Measurements from ENCODE around the gene ERH. TPM values are rescaled to one million over a fixed set of nuclear protein-coding genes. Genes with fewer than 3 reads are reported as not detected.

The ERH gene
- total RNA-seq, 1 donor from 2014 or later, result 282 TPM

DNA sequence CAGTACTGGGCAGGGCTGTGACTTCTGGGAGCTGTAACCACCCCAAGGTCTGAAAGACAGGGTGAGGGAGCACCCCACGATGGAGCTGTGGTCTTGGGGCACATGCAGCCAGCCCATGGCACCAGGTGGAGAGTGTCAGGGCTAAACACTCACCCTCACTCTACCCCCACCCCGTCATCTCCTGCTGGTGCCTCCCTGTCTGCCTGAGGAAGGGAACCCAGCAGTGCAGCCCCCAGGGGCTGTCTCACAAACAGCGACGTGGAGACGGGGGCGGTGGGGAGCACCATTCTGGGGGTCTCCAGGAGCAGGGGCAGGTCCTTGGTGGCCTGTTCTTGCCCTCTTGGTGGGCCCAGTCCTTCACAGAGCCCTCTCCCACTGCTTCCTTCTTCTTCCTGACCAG is 63.5 kb downstream of the ERH start:
- Mint-ChIP-seq H3K9me3 (ENCODE audit: unreplicated experiment) (no peaks in the 10 kb centered on the region), H3K27ac (ENCODE audit: unreplicated experiment) (no peak overlapping the region), H3K27me3 (ENCODE audit: unreplicated experiment) (peaks cover 4% of the 10 kb centered on the region), H3K36me3 (ENCODE audit: low read depth, unreplicated experiment) (peaks cover 4% of the 10 kb centered on the region), H3K4me1 (ENCODE audit: unreplicated experiment) (no peaks in the 10 kb centered on the region), H3K4me3 (ENCODE audit: unreplicated experiment) (no peak overlapping the region)
- no peak for DNase-seq (ENCODE audit: low spot score)
- TF ChIP-seq, protein P1, sequence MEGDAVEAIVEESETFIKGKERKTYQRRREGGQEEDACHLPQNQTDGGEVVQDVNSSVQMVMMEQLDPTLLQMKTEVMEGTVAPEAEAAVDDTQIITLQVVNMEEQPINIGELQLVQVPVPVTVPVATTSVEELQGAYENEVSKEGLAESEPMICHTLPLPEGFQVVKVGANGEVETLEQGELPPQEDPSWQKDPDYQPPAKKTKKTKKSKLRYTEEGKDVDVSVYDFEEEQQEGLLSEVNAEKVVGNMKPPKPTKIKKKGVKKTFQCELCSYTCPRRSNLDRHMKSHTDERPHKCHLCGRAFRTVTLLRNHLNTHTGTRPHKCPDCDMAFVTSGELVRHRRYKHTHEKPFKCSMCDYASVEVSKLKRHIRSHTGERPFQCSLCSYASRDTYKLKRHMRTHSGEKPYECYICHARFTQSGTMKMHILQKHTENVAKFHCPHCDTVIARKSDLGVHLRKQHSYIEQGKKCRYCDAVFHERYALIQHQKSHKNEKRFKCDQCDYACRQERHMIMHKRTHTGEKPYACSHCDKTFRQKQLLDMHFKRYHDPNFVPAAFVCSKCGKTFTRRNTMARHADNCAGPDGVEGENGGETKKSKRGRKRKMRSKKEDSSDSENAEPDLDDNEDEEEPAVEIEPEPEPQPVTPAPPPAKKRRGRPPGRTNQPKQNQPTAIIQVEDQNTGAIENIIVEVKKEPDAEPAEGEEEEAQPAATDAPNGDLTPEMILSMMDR (IDR thresholded peaks at IDR 0.05; ENCODE audit: unreplicated experiment), result no peak

DNA sequence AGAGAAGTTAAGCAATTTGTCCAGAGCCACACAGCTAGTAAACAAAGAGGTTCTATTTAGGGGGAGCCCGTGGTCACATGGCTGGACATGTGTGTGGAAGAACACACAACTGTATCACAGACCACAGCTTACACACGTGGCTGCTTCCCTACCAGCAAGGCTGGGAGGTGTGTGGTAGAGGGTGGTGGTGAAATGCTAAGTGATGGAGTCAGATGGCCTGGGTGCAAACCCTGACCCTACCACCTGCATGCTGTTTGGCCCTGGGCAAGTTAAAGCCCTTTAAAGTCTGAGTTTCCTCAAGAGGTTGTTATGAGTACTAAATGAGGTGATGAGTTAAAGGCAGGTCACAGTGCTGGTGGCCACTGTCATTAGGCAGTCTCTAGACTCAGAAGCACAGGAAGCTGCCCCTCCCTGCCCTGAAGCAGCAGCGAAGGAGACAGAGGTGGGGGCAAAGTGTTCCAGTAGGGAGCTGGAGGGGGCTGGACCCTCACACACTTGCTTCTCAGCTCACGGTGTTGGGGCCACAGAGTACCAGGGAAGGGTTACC is 64.2 kb downstream of the ERH start:
- Mint-ChIP-seq H3K4me3 (ENCODE audit: unreplicated experiment) (no peak overlapping the region), H3K36me3 (ENCODE audit: low read depth, unreplicated experiment) (no peaks in the 10 kb centered on the region), H3K4me1 (ENCODE audit: unreplicated experiment) (no peaks in the 10 kb centered on the region), H3K9me3 (ENCODE audit: unreplicated experiment) (no peaks in the 10 kb centered on the region), H3K27me3 (ENCODE audit: unreplicated experiment) (peaks cover 4% of the 10 kb centered on the region), H3K27ac (ENCODE audit: unreplicated experiment) (no peak overlapping the region)
- DNase-seq (ENCODE audit: low spot score), result no peak
- TF ChIP-seq, protein P1 (IDR thresholded peaks at IDR 0.05; ENCODE audit: unreplicated experiment), result no peak

DNA sequence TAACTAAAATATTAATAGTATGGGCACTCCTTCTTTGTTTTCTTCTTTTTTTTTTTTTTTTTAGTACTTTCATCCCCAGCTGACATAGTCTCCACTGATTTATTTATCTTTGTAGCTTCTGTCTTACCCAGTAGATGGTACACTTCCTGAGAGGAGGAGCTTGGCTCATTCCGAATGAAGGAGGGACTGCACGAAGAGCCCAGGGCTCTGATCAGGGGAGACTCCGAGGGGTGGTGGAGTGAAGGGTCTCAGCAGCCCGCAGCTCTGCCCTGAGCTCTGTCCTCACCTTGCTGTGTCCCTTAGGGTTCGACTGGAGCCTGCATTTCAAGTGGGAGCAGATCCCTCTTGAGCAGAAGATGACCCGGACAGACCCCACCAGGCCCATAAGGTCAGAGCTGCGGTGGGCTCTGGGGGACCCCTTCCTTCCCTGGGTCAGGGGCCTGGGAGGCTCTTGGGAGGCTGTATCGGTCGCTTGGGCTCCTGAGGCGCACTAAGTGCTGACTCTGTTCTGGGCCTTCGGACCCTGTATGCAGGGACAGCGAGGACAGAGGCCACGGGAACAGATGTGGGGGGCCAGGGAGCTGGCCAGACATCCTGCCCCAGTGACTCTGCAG is 65.2 kb downstream of the ERH start:
- no peak overlapping the region for H3K4me3 Mint-ChIP-seq (ENCODE audit: unreplicated experiment)
- DNase-seq (ENCODE audit: low spot score), result no peak
- TF ChIP-seq, protein P1 (IDR thresholded peaks at IDR 0.05; ENCODE audit: unreplicated experiment), result no peak

DNA sequence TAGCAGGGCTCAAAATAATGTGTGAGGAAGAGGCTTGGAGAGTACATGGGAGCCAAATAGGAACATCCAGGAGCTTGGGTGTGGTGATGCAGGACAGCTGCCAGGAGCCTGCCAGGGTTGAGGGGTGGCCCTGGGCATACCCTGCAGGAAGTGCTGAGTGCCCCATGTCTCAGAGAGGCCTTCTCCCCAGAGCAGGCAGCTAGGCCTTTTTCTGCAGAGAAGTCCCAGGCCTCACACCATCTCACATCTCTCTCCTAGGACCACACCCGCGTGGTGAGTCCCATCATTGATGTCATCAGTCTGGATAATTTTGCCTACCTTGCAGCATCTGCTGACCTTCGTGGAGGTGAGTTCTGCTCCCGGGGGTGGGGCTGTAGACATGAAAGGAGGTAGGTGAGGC is 66.9 kb downstream of the ERH start:
- peaks cover 5% of the 10 kb centered on the region for H3K27me3 Mint-ChIP-seq (ENCODE audit: unreplicated experiment)
- TF ChIP-seq, protein P1 (IDR thresholded peaks at IDR 0.05; ENCODE audit: unreplicated experiment), result no peak

More for the DNA sequence above, 65.2 kb downstream of the ERH start:
- Mint-ChIP-seq H3K4me1 (ENCODE audit: unreplicated experiment) (no peaks in the 10 kb centered on the region), H3K27me3 (ENCODE audit: unreplicated experiment) (peaks cover 2% of the 10 kb centered on the region), H3K27ac (ENCODE audit: unreplicated experiment) (no peak overlapping the region), H3K36me3 (ENCODE audit: low read depth, unreplicated experiment) (no peaks in the 10 kb centered on the region), H3K9me3 (ENCODE audit: unreplicated experiment) (no peaks in the 10 kb centered on the region)

More for the DNA sequence above, 66.9 kb downstream of the ERH start:
- Mint-ChIP-seq H3K9me3 (ENCODE audit: unreplicated experiment) (no peaks in the 10 kb centered on the region), H3K4me3 (ENCODE audit: unreplicated experiment) (no peak overlapping the region), H3K27ac (ENCODE audit: unreplicated experiment) (no peak overlapping the region), H3K4me1 (ENCODE audit: unreplicated experiment) (no peaks in the 10 kb centered on the region), H3K36me3 (ENCODE audit: low read depth, unreplicated experiment) (no peaks in the 10 kb centered on the region)
- no peak for DNase-seq (ENCODE audit: low spot score)

Other genes with a start within 250 kb of the ERH start
- gene DCAF5, start 245.2 kb downstream of the ERH start, total RNA-seq (ENCODE audit: unreplicated experiment), result 72.0 TPM
- gene EXD2, start 206.8 kb downstream of the ERH start, total RNA-seq (ENCODE audit: unreplicated experiment), result 21.0 TPM
- gene GALNT16, start 138.1 kb downstream of the ERH start, total RNA-seq (ENCODE audit: unreplicated experiment), result 2.8 TPM
- gene SLC39A9, start 393 bp upstream of the ERH start, total RNA-seq (ENCODE audit: unreplicated experiment), result 41.2 TPM
- 0.80 TPM for gene PLEKHD1, start 86.4 kb upstream of the ERH start, total RNA-seq (ENCODE audit: unreplicated experiment)
- gene CCDC177, start 176.6 kb upstream of the ERH start, total RNA-seq (ENCODE audit: unreplicated experiment), result not detected
- 71.5 TPM for gene SUSD6, start 213.3 kb upstream of the ERH start, total RNA-seq (ENCODE audit: unreplicated experiment)

All from endothelial cell (in vitro differentiated cells).